ENCODE measurements around the gene ZBTB46.

Gene ZBTB46

GRCh38 chr20:63794614-63795013 lies 36.5 kb downstream of the ZBTB46 start:
- DNase-seq, result no peak
- Histone ChIP-seq H3K9ac (ENCODE audit: low read length) (no peak overlapping the region), H4K8ac (ENCODE audit: low read depth, low read length) (no peak overlapping the region), H3K9me3 (ENCODE audit: insufficient read depth, low read depth, low read length) (no peaks in the 10 kb centered on the region), H3K18ac (ENCODE audit: low read length) (no peak overlapping the region), H3K4me2 (ENCODE audit: low read length) (no peak overlapping the region), H2AK5ac (ENCODE audit: low read length) (no peak overlapping the region), H2BK12ac (ENCODE audit: low read length) (no peak overlapping the region), H3K36me3 (ENCODE audit: control insufficient read depth in 1 of 2, insufficient read depth in 2 of 2, low read length in 2 of 2) (peaks cover 12 to 13% of the 10 kb centered on the region in 2 experiments), H2BK120ac (ENCODE audit: insufficient read depth, low read length, poor library complexity) (no peak overlapping the region), H2AFZ (ENCODE audit: insufficient read depth, low read length, poor library complexity) (no peak overlapping the region), H3K4me3 (ENCODE audit: low read depth, low read length) (peak overlapping the region; percentile 15), H4K91ac (ENCODE audit: low read depth, low read length) (no peak overlapping the region), H2BK5ac (ENCODE audit: low read depth, low read length, poor library complexity) (no peak overlapping the region), H3K23ac (ENCODE audit: low read length) (no peak overlapping the region), H3K79me2 (ENCODE audit: control insufficient read depth, insufficient read depth, low read length, poor library complexity) (no peaks in the 10 kb centered on the region), H3K27ac (ENCODE audit: low read depth, low read length) (no peak overlapping the region), H3K27me3 (ENCODE audit: insufficient read depth, low read length) (no peaks in the 10 kb centered on the region), H3K79me1 (ENCODE audit: low read length) (no peaks in the 10 kb centered on the region), H4K12ac (ENCODE audit: low read depth, low read length) (no peak overlapping the region), H3K4ac (ENCODE audit: low read depth, low read length) (no peak overlapping the region), H3K4me1 (ENCODE audit: control insufficient read depth in 1 of 2, insufficient read depth in 2 of 2, low read length in 2 of 2) (no peaks in the 10 kb centered on the region), H3K14ac (ENCODE audit: low read length) (no peak overlapping the region)
- WGBS (ENCODE audit: extremely low coverage, insufficient coverage, insufficient read length), result no CpG with 5 or more reads among the region's 14 CpGs

GRCh38 chr20:63792866-63793265 lies 38.2 kb downstream of the ZBTB46 start:
- Histone ChIP-seq H3K79me2 (ENCODE audit: control insufficient read depth, insufficient read depth, low read length, poor library complexity) (no peaks in the 10 kb centered on the region), H2BK12ac (ENCODE audit: low read length) (no peak overlapping the region), H3K79me1 (ENCODE audit: low read length) (no peaks in the 10 kb centered on the region), H2BK120ac (ENCODE audit: insufficient read depth, low read length, poor library complexity) (no peak overlapping the region), H3K18ac (ENCODE audit: low read length) (no peak overlapping the region), H3K9me3 (ENCODE audit: insufficient read depth, low read depth, low read length) (no peaks in the 10 kb centered on the region), H3K9ac (ENCODE audit: low read length) (no peak overlapping the region), H3K36me3 (ENCODE audit: control insufficient read depth in 1 of 2, insufficient read depth in 2 of 2, low read length in 2 of 2) (peaks cover 19% of the 10 kb centered on the region in 2 experiments), H4K12ac (ENCODE audit: low read depth, low read length) (no peak overlapping the region), H4K8ac (ENCODE audit: low read depth, low read length) (no peak overlapping the region), H3K4me3 (ENCODE audit: low read depth, low read length) (no peak overlapping the region), H2BK5ac (ENCODE audit: low read depth, low read length, poor library complexity) (no peak overlapping the region), H2AK5ac (ENCODE audit: low read length) (no peak overlapping the region), H4K91ac (ENCODE audit: low read depth, low read length) (no peak overlapping the region), H3K14ac (ENCODE audit: low read length) (no peak overlapping the region), H3K27ac (ENCODE audit: low read depth, low read length) (no peak overlapping the region), H3K27me3 (ENCODE audit: insufficient read depth, low read length) (no peaks in the 10 kb centered on the region), H2AFZ (ENCODE audit: insufficient read depth, low read length, poor library complexity) (no peak overlapping the region), H3K23ac (ENCODE audit: low read length) (no peak overlapping the region), H3K4me2 (ENCODE audit: low read length) (no peak overlapping the region), H3K4me1 (ENCODE audit: control insufficient read depth in 1 of 2, insufficient read depth in 2 of 2, low read length in 2 of 2) (no peaks in the 10 kb centered on the region), H3K4ac (ENCODE audit: low read depth, low read length) (no peak overlapping the region)
- no peak for DNase-seq
- WGBS (ENCODE audit: extremely low coverage, insufficient coverage, insufficient read length), result no CpG with 5 or more reads among the region's 20 CpGs

GRCh38 chr20:63791497-63792156 lies 39.4 kb downstream of the ZBTB46 start:
- Histone ChIP-seq H3K18ac (ENCODE audit: low read length) (no peak overlapping the region), H3K4me1 (ENCODE audit: control insufficient read depth in 1 of 2, insufficient read depth in 2 of 2, low read length in 2 of 2) (no peaks in the 10 kb centered on the region), H2AFZ (ENCODE audit: insufficient read depth, low read length, poor library complexity) (no peak overlapping the region), H3K9ac (ENCODE audit: low read length) (no peak overlapping the region), H3K9me3 (ENCODE audit: insufficient read depth, low read depth, low read length) (no peaks in the 10 kb centered on the region), H4K91ac (ENCODE audit: low read depth, low read length) (no peak overlapping the region), H3K36me3 (ENCODE audit: control insufficient read depth in 1 of 2, insufficient read depth in 2 of 2, low read length in 2 of 2) (peaks cover 21 to 22% of the 10 kb centered on the region in 2 experiments), H4K8ac (ENCODE audit: low read depth, low read length) (no peak overlapping the region), H3K4me3 (ENCODE audit: low read depth, low read length) (no peak overlapping the region), H3K79me2 (ENCODE audit: control insufficient read depth, insufficient read depth, low read length, poor library complexity) (no peaks in the 10 kb centered on the region), H2AK5ac (ENCODE audit: low read length) (no peak overlapping the region), H3K14ac (ENCODE audit: low read length) (no peak overlapping the region), H2BK120ac (ENCODE audit: insufficient read depth, low read length, poor library complexity) (no peak overlapping the region), H3K4ac (ENCODE audit: low read depth, low read length) (no peak overlapping the region), H2BK12ac (ENCODE audit: low read length) (no peak overlapping the region), H3K27me3 (ENCODE audit: insufficient read depth, low read length) (no peaks in the 10 kb centered on the region), H3K4me2 (ENCODE audit: low read length) (no peak overlapping the region), H3K79me1 (ENCODE audit: low read length) (no peaks in the 10 kb centered on the region), H4K12ac (ENCODE audit: low read depth, low read length) (no peak overlapping the region), H2BK5ac (ENCODE audit: low read depth, low read length, poor library complexity) (no peak overlapping the region), H3K27ac (ENCODE audit: low read depth, low read length) (no peak overlapping the region), H3K23ac (ENCODE audit: low read length) (no peak overlapping the region)
- no CpG with 5 or more reads among the region's 23 CpGs for WGBS (ENCODE audit: extremely low coverage, insufficient coverage, insufficient read length)
- no peak for DNase-seq

- Histone ChIP-seq H2AK5ac (ENCODE audit: low read length) (no peak overlapping the region), H4K8ac (ENCODE audit: low read depth, low read length) (no peak overlapping the region), H2BK120ac (ENCODE audit: insufficient read depth, low read length, poor library complexity) (no peak overlapping the region), H4K12ac (ENCODE audit: low read depth, low read length) (no peak overlapping the region), H3K27me3 (ENCODE audit: insufficient read depth, low read length) (no peaks in the 10 kb centered on the region), H3K27ac (ENCODE audit: low read depth, low read length) (no peak overlapping the region), H3K4me1 (ENCODE audit: control insufficient read depth in 1 of 2, insufficient read depth in 2 of 2, low read length in 2 of 2) (no peaks in the 10 kb centered on the region), H3K18ac (ENCODE audit: low read length) (no peak overlapping the region), H3K14ac (ENCODE audit: low read length) (no peak overlapping the region), H3K4me2 (ENCODE audit: low read length) (no peak overlapping the region), H3K4ac (ENCODE audit: low read depth, low read length) (no peak overlapping the region), H2BK12ac (ENCODE audit: low read length) (no peak overlapping the region), H3K9ac (ENCODE audit: low read length) (no peak overlapping the region), H2BK5ac (ENCODE audit: low read depth, low read length, poor library complexity) (no peak overlapping the region), H3K23ac (ENCODE audit: low read length) (no peak overlapping the region), H3K9me3 (ENCODE audit: insufficient read depth, low read depth, low read length) (no peaks in the 10 kb centered on the region), H3K79me1 (ENCODE audit: low read length) (no peaks in the 10 kb centered on the region), H2AFZ (ENCODE audit: insufficient read depth, low read length, poor library complexity) (no peak overlapping the region), H4K91ac (ENCODE audit: low read depth, low read length) (no peak overlapping the region), H3K79me2 (ENCODE audit: control insufficient read depth, insufficient read depth, low read length, poor library complexity) (no peaks in the 10 kb centered on the region), H3K36me3 (ENCODE audit: control insufficient read depth in 1 of 2, insufficient read depth in 2 of 2, low read length in 2 of 2) (peaks cover 21 to 22% of the 10 kb centered on the region in 2 experiments), H3K4me3 (ENCODE audit: low read depth, low read length) (no peak overlapping the region)
- DNase-seq, result no peak
- WGBS (ENCODE audit: extremely low coverage, insufficient coverage, insufficient read length), result no CpG with 5 or more reads among the region's 37 CpGs
Measured at GRCh38 chr20:63790572-63791168, 40.4 kb downstream of the ZBTB46 start.

Data from trophoblast cell (in vitro differentiated cells and primary cell).